RWPE2 (cell line): ENCODE data around the gene RPS6KA2.
A peak's percentile ranks its signal among the peaks of the same experiment; 100 is the strongest.

Experiments
- ATAC-seq: fragments of 200-7000 bp; cut with Tn5 transposase; 3 replicates; pipeline ENCODE4 v1.9.1; 2021; ENCODE audit warnings: low read depth
- DNase-seq: peaks from one replicate; pipeline ENCODE4 v3.0.0-alpha.2; 2020; ENCODE audit warnings: low spot score
- H3K27ac ChIP-seq: fragments of 450-650 bp; 2 replicates; pipeline ENCODE4 v1.5.1; 2017; ENCODE audit warnings: mild to moderate bottlenecking; ENCODE audit not compliant: poor library complexity, severe bottlenecking
- H3K27me3 ChIP-seq: fragments of 250-450 bp; sonication (Bioruptor Pico); 2 replicates; pipeline ENCODE4 v1.5.1; 2021; ENCODE audit warnings: mild to moderate bottlenecking, moderate library complexity; ENCODE audit not compliant: insufficient read depth, poor library complexity, severe bottlenecking
- H3K36me3 ChIP-seq: fragments of 250-450 bp; sonication (Bioruptor Pico); 2 replicates; pipeline ENCODE4 v1.5.1; 2020; ENCODE audit warnings: low read depth, mild to moderate bottlenecking, moderate library complexity
- H3K4me1 ChIP-seq: fragments of 250-450 bp; sonication (Bioruptor Pico); 2 replicates; pipeline ENCODE4 v1.5.1; 2021; ENCODE audit warnings: mild to moderate bottlenecking, moderate library complexity; ENCODE audit not compliant: insufficient read depth, poor library complexity, severe bottlenecking
- H3K4me3 ChIP-seq: fragments of 250-450 bp; sonication (Bioruptor Pico); 2 replicates; pipeline ENCODE4 v1.5.1; 2021; ENCODE audit warnings: mild to moderate bottlenecking, moderate library complexity; ENCODE audit not compliant: severe bottlenecking
- H3K9me3 ChIP-seq: fragments of 250-450 bp; sonication (Bioruptor Pico); 2 replicates; pipeline ENCODE4 v1.5.1; 2021; ENCODE audit warnings: mild to moderate bottlenecking, moderate library complexity; ENCODE audit not compliant: severe bottlenecking
- CTCF ChIP-seq: fragments of 450-650 bp; IDR thresholded peaks from one replicate; pipeline ENCODE4 v1.5.1; 2017; ENCODE audit warnings: mild to moderate bottlenecking, moderate library complexity; ENCODE audit not compliant: poor library complexity, severe bottlenecking

RPS6KA2 gene

GRCh38 chr6:166463359-166464067 is 163.5 kb downstream of the RPS6KA2 start:
- no peak for TF ChIP-seq CTCF
- H3K4me1 ChIP-seq: peaks cover 18% of the 10 kb centered on the region
- no peak for ATAC-seq

DNA sequence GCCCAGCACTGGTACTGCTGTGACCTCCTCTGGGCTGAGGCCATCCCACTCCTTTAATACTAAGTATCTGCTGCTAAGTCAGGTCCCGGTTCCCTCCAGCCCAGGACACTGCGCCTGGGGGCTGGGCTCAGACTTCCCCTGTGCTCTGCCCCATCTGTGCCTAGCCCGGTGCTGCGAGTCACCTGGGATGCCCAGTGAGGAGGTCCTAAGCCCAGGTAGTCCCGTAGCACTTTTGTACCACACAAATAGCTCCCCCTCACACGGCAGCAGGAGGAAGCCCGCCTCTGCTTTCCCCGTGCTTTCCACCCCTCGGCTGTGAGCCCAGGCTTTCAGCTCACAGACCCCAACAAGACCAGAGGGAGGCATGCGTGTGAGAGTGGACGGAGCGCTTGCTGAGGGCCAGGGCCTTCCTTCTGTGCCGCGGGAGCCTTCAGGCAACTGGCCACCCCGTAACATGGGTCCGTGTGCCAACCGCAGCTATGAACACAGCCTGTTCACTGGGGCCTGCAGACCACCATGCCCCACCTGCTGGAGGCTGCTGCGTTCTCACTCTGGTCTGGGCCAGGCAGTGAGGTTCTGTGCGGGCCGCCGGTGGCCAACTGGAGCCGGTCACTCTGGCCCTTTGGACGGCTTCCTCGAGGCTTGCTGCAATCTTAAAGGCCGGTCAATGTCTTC is 164.5 kb downstream of the RPS6KA2 start:
- Histone ChIP-seq H3K36me3 (peaks cover 22% of the 10 kb centered on the region), H3K27ac (peak overlapping the region; percentile 68), H3K27me3 (no peaks in the 10 kb centered on the region), H3K4me1 (peaks cover 18% of the 10 kb centered on the region), H3K9me3 (no peaks in the 10 kb centered on the region), H3K4me3 (no peak overlapping the region)
- ATAC-seq (no peak), DNase-seq (no peak)
- TF ChIP-seq CTCF: no peak

More at GRCh38 chr6:166463359-166464067, 163.5 kb downstream of the RPS6KA2 start:
- Histone ChIP-seq H3K4me3 (no peak overlapping the region), H3K27ac (no peak overlapping the region), H3K36me3 (peaks cover 20% of the 10 kb centered on the region), H3K9me3 (no peaks in the 10 kb centered on the region), H3K27me3 (no peaks in the 10 kb centered on the region)
- no peak for DNase-seq

DNA sequence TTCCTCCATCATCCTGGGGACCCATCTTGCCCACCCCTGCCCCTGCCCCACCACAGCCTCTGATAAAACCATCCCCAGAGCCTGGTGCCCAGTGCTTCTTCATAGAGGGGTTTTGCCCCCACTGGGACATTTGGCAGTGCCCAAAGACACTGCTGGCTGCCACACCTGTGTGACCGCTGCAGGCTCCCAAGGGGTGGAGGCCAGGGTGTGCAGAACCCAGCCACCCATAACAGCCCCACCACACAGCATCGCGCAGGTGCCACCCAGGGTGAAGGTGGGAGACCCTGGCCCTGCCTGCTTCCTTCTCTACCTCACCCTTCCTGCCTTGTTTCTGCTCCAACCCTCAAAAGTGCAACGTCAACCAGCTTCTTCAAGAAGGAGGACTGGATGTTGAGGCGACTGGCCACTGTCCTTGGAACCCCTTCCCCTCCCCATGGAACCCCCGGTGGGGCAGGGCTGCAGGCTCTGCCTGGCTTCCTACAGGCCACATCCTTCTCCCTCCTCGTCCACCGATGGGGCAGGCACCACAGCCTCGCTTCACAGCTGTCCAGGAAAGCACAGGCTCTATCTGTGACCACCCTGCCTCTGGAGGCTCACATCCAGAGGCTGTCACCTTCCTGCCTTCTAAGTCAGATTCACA is 165.1 kb downstream of the RPS6KA2 start:
- H3K9me3 ChIP-seq: no peaks in the 10 kb centered on the region
- DNase-seq (no peak), ATAC-seq (no peak)
- H3K4me1 ChIP-seq: peaks cover 18% of the 10 kb centered on the region
- H3K27me3 ChIP-seq: no peaks in the 10 kb centered on the region
- no peak overlapping the region for H3K4me3 ChIP-seq
- H3K36me3 ChIP-seq: peaks cover 22% of the 10 kb centered on the region
- H3K27ac ChIP-seq: peak overlapping the region; percentile 68
- no peak for TF ChIP-seq CTCF

GRCh38 chr6:166460473-166461437 is 166.3 kb downstream of the RPS6KA2 start:
- H3K9me3 ChIP-seq: no peaks in the 10 kb centered on the region
- DNase-seq (no peak), ATAC-seq (peak; percentile 76)
- H3K36me3 ChIP-seq: peaks cover 22% of the 10 kb centered on the region
- no peak overlapping the region for H3K4me3 ChIP-seq
- peaks cover 11% of the 10 kb centered on the region for H3K4me1 ChIP-seq
- TF ChIP-seq CTCF: no peak
- peak overlapping the region; percentile 68 for H3K27ac ChIP-seq
- no peaks in the 10 kb centered on the region for H3K27me3 ChIP-seq
